Peyer's patch (tissue), 4 donors: ENCODE data around the gene SLC27A2.

Experiments
- POLR2A ChIP-seq, 2 donors: fragments of 450-650 bp; IDR thresholded peaks; one replicate each; pipeline ENCODE4 v1.5.1; 2017; ENCODE audit warnings: antibody characterized with exemption in 2 of 2, mild to moderate bottlenecking in 2 of 2, moderate library complexity in 2 of 2
- TF ChIP-seq, protein P1 (sequence below), 6 experiments: fragments of 450-650 bp in 4 of 6; fragments of 200-600 bp in 2 of 6; sonication (generic) in 1 of 6; IDR thresholded peaks; one replicate each; pipeline ENCODE4 v1.5.1; 2017 to 2019; ENCODE audit warnings: antibody characterized with exemption in 6 of 6, mild to moderate bottlenecking in 3 of 6, moderate library complexity in 1 of 6

DNA sequence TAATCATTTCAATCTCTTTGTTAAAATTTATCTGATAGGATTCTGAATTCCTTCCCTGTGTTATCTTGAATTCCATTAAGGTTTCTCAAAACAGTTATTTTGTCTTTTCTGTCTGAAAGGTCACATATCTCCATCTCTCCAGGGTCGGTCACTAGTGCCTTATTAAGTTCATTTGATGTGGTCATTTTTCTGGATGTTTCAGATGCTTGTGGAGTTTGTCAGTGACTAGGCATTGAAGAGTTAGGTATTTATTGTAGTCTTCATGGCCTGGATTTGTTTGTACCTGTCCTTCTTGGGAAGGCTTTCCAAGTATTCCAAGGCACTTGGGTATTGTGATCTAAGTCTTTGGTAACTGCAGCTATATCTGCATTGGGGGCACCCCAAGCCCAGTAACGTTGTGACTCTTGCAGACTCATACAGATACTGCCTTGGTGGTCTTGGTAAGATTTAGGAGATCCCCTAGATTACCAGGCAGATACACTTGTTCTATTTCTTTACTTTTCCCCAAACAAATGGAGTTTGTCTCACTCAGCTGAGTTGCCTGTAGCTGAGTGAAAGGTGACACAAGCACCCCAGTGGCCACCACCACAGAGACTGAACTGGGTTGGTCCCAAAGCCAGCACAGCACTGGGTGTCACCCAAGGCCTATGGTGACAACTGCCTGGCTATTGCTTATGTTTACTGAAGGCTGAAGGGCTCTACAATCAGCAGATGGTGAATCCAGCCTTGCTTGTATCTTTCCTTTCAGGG lies 18.9 kb upstream of the SLC27A2 start:
- TF ChIP-seq, protein P1, sequence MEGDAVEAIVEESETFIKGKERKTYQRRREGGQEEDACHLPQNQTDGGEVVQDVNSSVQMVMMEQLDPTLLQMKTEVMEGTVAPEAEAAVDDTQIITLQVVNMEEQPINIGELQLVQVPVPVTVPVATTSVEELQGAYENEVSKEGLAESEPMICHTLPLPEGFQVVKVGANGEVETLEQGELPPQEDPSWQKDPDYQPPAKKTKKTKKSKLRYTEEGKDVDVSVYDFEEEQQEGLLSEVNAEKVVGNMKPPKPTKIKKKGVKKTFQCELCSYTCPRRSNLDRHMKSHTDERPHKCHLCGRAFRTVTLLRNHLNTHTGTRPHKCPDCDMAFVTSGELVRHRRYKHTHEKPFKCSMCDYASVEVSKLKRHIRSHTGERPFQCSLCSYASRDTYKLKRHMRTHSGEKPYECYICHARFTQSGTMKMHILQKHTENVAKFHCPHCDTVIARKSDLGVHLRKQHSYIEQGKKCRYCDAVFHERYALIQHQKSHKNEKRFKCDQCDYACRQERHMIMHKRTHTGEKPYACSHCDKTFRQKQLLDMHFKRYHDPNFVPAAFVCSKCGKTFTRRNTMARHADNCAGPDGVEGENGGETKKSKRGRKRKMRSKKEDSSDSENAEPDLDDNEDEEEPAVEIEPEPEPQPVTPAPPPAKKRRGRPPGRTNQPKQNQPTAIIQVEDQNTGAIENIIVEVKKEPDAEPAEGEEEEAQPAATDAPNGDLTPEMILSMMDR (IDR thresholded peaks at IDR 0.05): no peak
- no peak for TF ChIP-seq POLR2A (IDR thresholded peaks at IDR 0.05)
